ENCODE results near the gene CLEC6A.

DNA sequence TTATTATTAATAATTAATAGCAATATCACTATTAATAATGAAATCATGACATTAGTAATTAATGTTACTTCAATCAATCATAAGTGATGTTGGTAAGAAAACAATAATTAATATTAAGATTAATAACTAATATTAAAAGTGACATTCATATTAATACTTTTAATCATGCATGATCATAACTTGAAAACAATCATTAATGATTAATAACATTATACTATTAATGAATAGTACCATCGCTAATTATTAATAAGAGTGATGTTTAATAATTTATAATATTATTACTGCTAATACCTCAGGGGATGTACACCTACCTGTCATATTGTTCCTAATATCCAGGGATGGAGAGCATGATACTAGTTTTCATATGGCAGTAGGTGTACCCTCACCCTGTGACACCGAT lies 10.0 kb upstream of the CLEC6A start:
- no peak for TF ChIP-seq CTCF (IDR thresholded peaks at IDR 0.05)
- TF ChIP-seq EP300 (IDR thresholded peaks at IDR 0.05) = no peak
